ENCODE results near the gene MATCAP1. TPM values are rescaled to one million over a fixed set of nuclear protein-coding genes. Genes with fewer than 3 reads are reported as not detected.

The MATCAP1 gene
- polyA plus RNA-seq, 1 of the 3 experiments (the other 2 are of a cell fraction) = 68.5 TPM

- TF ChIP-seq CTCF (IDR thresholded peaks at IDR 0.05) (no peak), FOXM1 (IDR thresholded peaks at IDR 0.05; ENCODE audit: low read depth) (no peak), POLR2AphosphoS5 (IDR thresholded peaks at IDR 0.05; ENCODE audit: low read depth, low read length) (peak; percentile 10; the same call in 1 of the 2 replicates), TEAD4 (IDR thresholded peaks at IDR 0.05; ENCODE audit: borderline replicate concordance, insufficient read depth) (no peak), GABPA (IDR thresholded peaks at IDR 0.05; ENCODE audit: low read depth) (no peak), IRF3 (IDR thresholded peaks at IDR 0.05; ENCODE audit: low read depth, low read length) (no peak), CHD2 (IDR thresholded peaks at IDR 0.05; ENCODE audit: low read length, partially characterized antibody) (peak; percentile 21), FOSL2 (IDR thresholded peaks at IDR 0.05; ENCODE audit: borderline replicate concordance, low read depth) (no peak), GATA2 (CRISPR knock-in tag; IDR thresholded peaks at IDR 0.05) (no peak), SIN3A (IDR thresholded peaks at IDR 0.05; ENCODE audit: borderline replicate concordance, low read depth, low read length) (peak; percentile 14; the same call in 1 of the 2 replicates), NRF1 (IDR thresholded peaks at IDR 0.05; ENCODE audit: low read depth, low read length) (peak; percentile 57), RCOR1 (IDR thresholded peaks at IDR 0.05; ENCODE audit: low read length) (no peak), SMC3 (IDR thresholded peaks at IDR 0.05; ENCODE audit: low read depth, low read length) (no peak), RFX5 (IDR thresholded peaks at IDR 0.05; ENCODE audit: low read length) (no peak), RAD21 (IDR thresholded peaks at IDR 0.05; ENCODE audit: low read length) (no peak), TAF1 (IDR thresholded peaks at IDR 0.05; ENCODE audit: borderline replicate concordance, low read depth, low read length) (no peak)
- TF ChIP-seq, protein P1, sequence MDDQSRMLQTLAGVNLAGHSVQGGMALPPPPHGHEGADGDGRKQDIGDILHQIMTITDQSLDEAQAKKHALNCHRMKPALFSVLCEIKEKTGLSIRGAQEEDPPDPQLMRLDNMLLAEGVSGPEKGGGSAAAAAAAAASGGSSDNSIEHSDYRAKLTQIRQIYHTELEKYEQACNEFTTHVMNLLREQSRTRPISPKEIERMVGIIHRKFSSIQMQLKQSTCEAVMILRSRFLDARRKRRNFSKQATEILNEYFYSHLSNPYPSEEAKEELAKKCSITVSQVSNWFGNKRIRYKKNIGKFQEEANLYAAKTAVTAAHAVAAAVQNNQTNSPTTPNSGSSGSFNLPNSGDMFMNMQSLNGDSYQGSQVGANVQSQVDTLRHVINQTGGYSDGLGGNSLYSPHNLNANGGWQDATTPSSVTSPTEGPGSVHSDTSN (IDR thresholded peaks at IDR 0.05) = no peak
- TF ChIP-seq, protein P2, sequence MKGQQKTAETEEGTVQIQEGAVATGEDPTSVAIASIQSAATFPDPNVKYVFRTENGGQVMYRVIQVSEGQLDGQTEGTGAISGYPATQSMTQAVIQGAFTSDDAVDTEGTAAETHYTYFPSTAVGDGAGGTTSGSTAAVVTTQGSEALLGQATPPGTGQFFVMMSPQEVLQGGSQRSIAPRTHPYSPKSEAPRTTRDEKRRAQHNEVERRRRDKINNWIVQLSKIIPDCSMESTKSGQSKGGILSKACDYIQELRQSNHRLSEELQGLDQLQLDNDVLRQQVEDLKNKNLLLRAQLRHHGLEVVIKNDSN (IDR thresholded peaks at IDR 0.05; ENCODE audit: borderline replicate concordance, low read depth) = peak; percentile 91
- TF ChIP-seq, protein P3, sequence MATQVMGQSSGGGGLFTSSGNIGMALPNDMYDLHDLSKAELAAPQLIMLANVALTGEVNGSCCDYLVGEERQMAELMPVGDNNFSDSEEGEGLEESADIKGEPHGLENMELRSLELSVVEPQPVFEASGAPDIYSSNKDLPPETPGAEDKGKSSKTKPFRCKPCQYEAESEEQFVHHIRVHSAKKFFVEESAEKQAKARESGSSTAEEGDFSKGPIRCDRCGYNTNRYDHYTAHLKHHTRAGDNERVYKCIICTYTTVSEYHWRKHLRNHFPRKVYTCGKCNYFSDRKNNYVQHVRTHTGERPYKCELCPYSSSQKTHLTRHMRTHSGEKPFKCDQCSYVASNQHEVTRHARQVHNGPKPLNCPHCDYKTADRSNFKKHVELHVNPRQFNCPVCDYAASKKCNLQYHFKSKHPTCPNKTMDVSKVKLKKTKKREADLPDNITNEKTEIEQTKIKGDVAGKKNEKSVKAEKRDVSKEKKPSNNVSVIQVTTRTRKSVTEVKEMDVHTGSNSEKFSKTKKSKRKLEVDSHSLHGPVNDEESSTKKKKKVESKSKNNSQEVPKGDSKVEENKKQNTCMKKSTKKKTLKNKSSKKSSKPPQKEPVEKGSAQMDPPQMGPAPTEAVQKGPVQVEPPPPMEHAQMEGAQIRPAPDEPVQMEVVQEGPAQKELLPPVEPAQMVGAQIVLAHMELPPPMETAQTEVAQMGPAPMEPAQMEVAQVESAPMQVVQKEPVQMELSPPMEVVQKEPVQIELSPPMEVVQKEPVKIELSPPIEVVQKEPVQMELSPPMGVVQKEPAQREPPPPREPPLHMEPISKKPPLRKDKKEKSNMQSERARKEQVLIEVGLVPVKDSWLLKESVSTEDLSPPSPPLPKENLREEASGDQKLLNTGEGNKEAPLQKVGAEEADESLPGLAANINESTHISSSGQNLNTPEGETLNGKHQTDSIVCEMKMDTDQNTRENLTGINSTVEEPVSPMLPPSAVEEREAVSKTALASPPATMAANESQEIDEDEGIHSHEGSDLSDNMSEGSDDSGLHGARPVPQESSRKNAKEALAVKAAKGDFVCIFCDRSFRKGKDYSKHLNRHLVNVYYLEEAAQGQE (IDR thresholded peaks at IDR 0.05; ENCODE audit: low read depth, low read length) = no peak
These were observed 32.8 kb downstream of the MATCAP1 start, which contains the start of gene B3GNT9 (continued) for GRCh38 chr16:67150833-67151396.

Measured in SK-N-SH (cell line).